Measurements from ENCODE around the gene PPP1R13B.

- TF ChIP-seq POLR2AphosphoS5 (IDR thresholded peaks at IDR 0.05; ENCODE audit: borderline replicate concordance, low read depth, low read length) (no peak), EZH2 (IDR thresholded peaks at IDR 0.05) (no peak), FOXP2 (optimal IDR thresholded peaks at IDR 0.05; ENCODE audit: control extremely low read depth, extremely low read length, insufficient read depth) (no peak)
Measured at GRCh38 chr14:103818870-103819269, 28.5 kb downstream of the PPP1R13B start.

Measured in SK-N-MC (cell line).